NT2/D1 (cell line): ENCODE data around the gene PGP.

Experiments used
- SUZ12 ChIP-seq: IDR thresholded peaks from 2 replicates; pipeline ENCODE4 v1.6.1; 2011; ENCODE audit not compliant: insufficient read length, insufficient read depth; ENCODE audit errors: extremely low read depth
- YY1 ChIP-seq: IDR thresholded peaks from 2 replicates; pipeline ENCODE4 v1.6.1; 2011; ENCODE audit not compliant: insufficient read length, insufficient read depth
- ZNF274 ChIP-seq: IDR thresholded peaks from 2 replicates; pipeline ENCODE4 v1.6.1; 2011; ENCODE audit warnings: mild to moderate bottlenecking, low read depth, low read length

DNA sequence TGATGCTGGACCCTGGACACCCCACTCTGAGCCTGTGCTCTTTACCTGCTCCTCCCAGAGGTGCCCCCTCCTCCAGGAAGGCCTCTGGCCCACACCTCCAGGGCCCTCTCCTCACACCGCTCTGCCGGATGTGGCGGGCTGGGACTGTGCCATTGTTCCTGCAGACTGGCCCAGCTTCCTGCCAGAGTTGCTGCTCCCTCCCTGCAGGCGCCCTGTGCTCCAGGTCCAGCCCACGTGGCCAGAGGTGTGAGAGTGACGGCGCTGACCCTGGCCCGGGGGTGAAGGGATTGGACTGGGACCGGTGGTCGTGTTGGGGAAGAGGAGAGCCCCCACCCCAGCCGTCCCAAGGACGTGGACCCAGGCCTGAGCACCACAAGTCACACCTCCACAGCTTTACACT, 14.5 kb upstream of the PGP start:
- no peak for TF ChIP-seq SUZ12
- no peak for TF ChIP-seq YY1
- TF ChIP-seq ZNF274 = no peak
